ENCODE results near the gene NRDE2. TPM values are rescaled to one million over a fixed set of nuclear protein-coding genes. Genes with fewer than 3 reads are reported as not detected.
"Not testable (repeated sequence)": the region's sequence is repeated elsewhere in the genome, so short reads cannot be mapped to it uniquely, and the experiment has no call there.

NRDE2 gene
- total and polyA plus RNA-seq, 2 of the 4 experiments (the other 2 are of a cell fraction) = 4.5 to 9.3 TPM

DNA sequence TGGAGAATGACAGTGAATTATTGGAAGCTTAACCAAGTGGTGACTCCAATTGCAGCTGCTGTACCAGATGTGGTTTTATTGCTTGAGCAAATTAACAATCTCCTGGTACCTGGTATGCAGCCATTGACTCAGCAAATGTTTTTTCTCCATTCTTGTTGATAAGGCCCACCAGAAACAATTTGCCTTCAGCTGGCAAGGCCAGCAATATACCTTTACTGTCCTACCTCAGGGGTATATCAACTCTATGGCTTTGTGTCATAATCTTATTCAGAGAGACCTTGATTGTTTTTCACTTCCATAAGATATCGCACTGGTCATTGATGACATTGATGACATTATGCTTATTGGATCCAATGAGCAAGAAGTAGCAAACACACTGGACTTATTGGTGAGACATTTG lies 101.8 kb downstream of the NRDE2 start:
- H3K4me2 ChIP-seq (ENCODE audit: low read depth, low read length); intact Hi-C loops (cut with micrococcal nuclease); H3K27me3 ChIP-seq (ENCODE audit: control insufficient read depth, insufficient read depth, low read length); H3K79me1 ChIP-seq (ENCODE audit: low read depth in 1 of 2, low read length in 2 of 2); H3K9ac ChIP-seq (ENCODE audit: low read depth, low read length); H3K23ac ChIP-seq (ENCODE audit: low read depth, low read length); H2AK9ac ChIP-seq (replicated peaks; ENCODE audit: low read depth, low read length, poor library complexity); H3K9me3 ChIP-seq (ENCODE audit: control insufficient read depth, insufficient read depth, low read length); H4K8ac ChIP-seq (ENCODE audit: low read depth in 2 of 2, low read length in 2 of 2); BruUV-seq (replicated peaks); H4K5ac ChIP-seq (ENCODE audit: low read depth, low read length); H4K91ac ChIP-seq (ENCODE audit: insufficient read depth, low read depth, low read length); H2AK5ac ChIP-seq (ENCODE audit: low read depth, low read length); H3K4me1 ChIP-seq (ENCODE audit: control insufficient read depth, insufficient read depth, low read length); H3K4me3 ChIP-seq (ENCODE audit: insufficient read depth, low read depth, low read length); dilution Hi-C loops (cut with HindIII; ENCODE audit: low sequenced_read_pairs, unreplicated experiment); H2BK120ac ChIP-seq (ENCODE audit: low read depth, low read length); DNase-seq; CTCF ChIA-PET; POLR2A ChIA-PET (ENCODE audit: unreplicated experiment); H3K14ac ChIP-seq (replicated peaks; ENCODE audit: low read depth, low read length); H3K4ac ChIP-seq (ENCODE audit: low read depth, low read length); H3K56ac ChIP-seq (ENCODE audit: extremely low read depth, insufficient read depth, low read length); H2BK5ac ChIP-seq (ENCODE audit: low read depth, low read length, poor library complexity, severe bottlenecking); H4K20me1 ChIP-seq (ENCODE audit: insufficient read depth, low read length); H3K18ac ChIP-seq (ENCODE audit: low read depth, low read length); ATAC-seq (ENCODE audit: low read depth); H3K9me1 ChIP-seq (ENCODE audit: insufficient read depth, low read length); H3K36me3 ChIP-seq (ENCODE audit: control insufficient read depth, insufficient read depth, low read length); H2AFZ ChIP-seq (replicated peaks; ENCODE audit: low read length, poor library complexity); H2BK20ac ChIP-seq (ENCODE audit: low read depth, low read length); H3K27ac ChIP-seq (ENCODE audit: insufficient read depth, low read length); H2BK15ac ChIP-seq (ENCODE audit: low read depth, low read length): not testable (repeated sequence)
- in situ Hi-C loops (cut with MboI; ENCODE audit: low sequenced_read_pairs) = loop anchor here (10.0 kb wide), 1 partner anchor 245 kb away; no protein-coding TSS in a partner anchor
- WGBS, 2 experiments (ENCODE audit: extremely low coverage in 2 of 2, insufficient read length in 1 of 2) = no CpG with 5 or more reads among the region's 1 CpG

All from IMR-90 (cell line).